ENCODE measurements around the gene SEZ6. TPM values are rescaled to one million over a fixed set of nuclear protein-coding genes. Genes with fewer than 3 reads are reported as not detected.

Gene SEZ6
- total and polyA plus RNA-seq, 8 donors: under 0.01 to 21.4 (median 0.37) TPM; not detected in 2

GRCh38 chr17:29018788-29019474, 13.1 kb upstream of the SEZ6 start:
- Histone ChIP-seq H3K4me3 (no peak overlapping the region), H3K27ac (no peak overlapping the region), H3K27me3 (peaks cover 0 to 75% (median 48%) of the 10 kb centered on the region in 3 donors), H3K9me3 (no peaks in the 10 kb centered on the region), H3K4me1 (peaks cover 7 to 12% (median 9%) of the 10 kb centered on the region in 4 donors), H3K36me3 (no peaks in the 10 kb centered on the region)
- 40 to 54% (median 46%) methylated on average over 5 to 6 of the region's 6 CpGs for WGBS, 5 donors
- intact Hi-C loops (cut with DNase I; ENCODE audit: low total_unique reads): no loop called here
- DNase-seq: no peak
- TF ChIP-seq EP300 (IDR thresholded peaks at IDR 0.05) (no peak), POLR2AphosphoS5 (IDR thresholded peaks at IDR 0.05) (no peak), POLR2A (IDR thresholded peaks at IDR 0.05) (no peak)
- TF ChIP-seq, protein P1, sequence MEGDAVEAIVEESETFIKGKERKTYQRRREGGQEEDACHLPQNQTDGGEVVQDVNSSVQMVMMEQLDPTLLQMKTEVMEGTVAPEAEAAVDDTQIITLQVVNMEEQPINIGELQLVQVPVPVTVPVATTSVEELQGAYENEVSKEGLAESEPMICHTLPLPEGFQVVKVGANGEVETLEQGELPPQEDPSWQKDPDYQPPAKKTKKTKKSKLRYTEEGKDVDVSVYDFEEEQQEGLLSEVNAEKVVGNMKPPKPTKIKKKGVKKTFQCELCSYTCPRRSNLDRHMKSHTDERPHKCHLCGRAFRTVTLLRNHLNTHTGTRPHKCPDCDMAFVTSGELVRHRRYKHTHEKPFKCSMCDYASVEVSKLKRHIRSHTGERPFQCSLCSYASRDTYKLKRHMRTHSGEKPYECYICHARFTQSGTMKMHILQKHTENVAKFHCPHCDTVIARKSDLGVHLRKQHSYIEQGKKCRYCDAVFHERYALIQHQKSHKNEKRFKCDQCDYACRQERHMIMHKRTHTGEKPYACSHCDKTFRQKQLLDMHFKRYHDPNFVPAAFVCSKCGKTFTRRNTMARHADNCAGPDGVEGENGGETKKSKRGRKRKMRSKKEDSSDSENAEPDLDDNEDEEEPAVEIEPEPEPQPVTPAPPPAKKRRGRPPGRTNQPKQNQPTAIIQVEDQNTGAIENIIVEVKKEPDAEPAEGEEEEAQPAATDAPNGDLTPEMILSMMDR (IDR thresholded peaks at IDR 0.05): no peak

GRCh38 chr17:29016345-29017210, 10.7 kb upstream of the SEZ6 start:
- TF ChIP-seq POLR2A (IDR thresholded peaks at IDR 0.05) (no peak), POLR2AphosphoS5 (IDR thresholded peaks at IDR 0.05) (no peak), EP300 (IDR thresholded peaks at IDR 0.05) (no peak)
- TF ChIP-seq, protein P1 (IDR thresholded peaks at IDR 0.05): no peak
- WGBS, 5 donors: 39 to 57% (median 48%) methylated on average over 10 to 13 of the region's 13 CpGs
- Histone ChIP-seq H3K9me3 (no peaks in the 10 kb centered on the region), H3K36me3 (no peaks in the 10 kb centered on the region), H3K4me1 (peaks cover 7 to 12% (median 9%) of the 10 kb centered on the region in 4 donors), H3K27me3 (peaks cover 0 to 69% (median 48%) of the 10 kb centered on the region in 3 donors), H3K4me3 (no peak overlapping the region), H3K27ac (no peak overlapping the region)
- no peak for DNase-seq
- intact Hi-C loops (cut with DNase I; ENCODE audit: low total_unique reads): no loop called here

DNA sequence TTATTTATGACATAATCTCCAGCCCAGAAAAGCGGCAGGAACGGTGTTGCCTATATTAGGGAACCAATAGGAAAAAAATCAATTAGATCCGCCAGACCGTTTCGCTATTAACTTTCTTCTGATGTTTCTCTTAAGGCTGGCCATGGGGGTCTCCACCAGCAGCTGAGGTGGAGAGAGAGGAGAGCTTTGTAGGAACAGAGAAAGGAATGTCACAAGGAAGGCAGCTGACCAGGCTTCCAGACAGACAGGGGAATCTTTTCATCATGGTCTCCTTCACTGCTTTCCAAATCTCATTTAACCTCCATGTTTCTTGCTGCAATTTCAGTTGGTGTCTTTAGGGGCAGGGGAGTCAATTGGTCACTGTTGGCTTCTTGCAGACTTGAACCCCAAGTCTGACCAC, 8.9 kb upstream of the SEZ6 start:
- DNase-seq: no peak
- no peak overlapping the region for H3K27ac ChIP-seq
- TF ChIP-seq POLR2AphosphoS5 (IDR thresholded peaks at IDR 0.05): no peak
- TF ChIP-seq, protein P1 (IDR thresholded peaks at IDR 0.05): no peak
- TF ChIP-seq POLR2A (IDR thresholded peaks at IDR 0.05): no peak
- TF ChIP-seq EP300 (IDR thresholded peaks at IDR 0.05): no peak
- no peaks in the 10 kb centered on the region for H3K36me3 ChIP-seq
- peaks cover under 1 to 5% (median 3%) of the 10 kb centered on the region in 4 donors for H3K4me1 ChIP-seq
- peaks cover 0 to 56% (median 32%) of the 10 kb centered on the region in 3 donors for H3K27me3 ChIP-seq
- 61 to 69% (median 65%) methylated on average over 5 of the region's 5 CpGs for WGBS, 5 donors
- no peaks in the 10 kb centered on the region for H3K9me3 ChIP-seq
- H3K4me3 ChIP-seq: no peak overlapping the region
- intact Hi-C loops (cut with DNase I; ENCODE audit: low total_unique reads): no loop called here

DNA sequence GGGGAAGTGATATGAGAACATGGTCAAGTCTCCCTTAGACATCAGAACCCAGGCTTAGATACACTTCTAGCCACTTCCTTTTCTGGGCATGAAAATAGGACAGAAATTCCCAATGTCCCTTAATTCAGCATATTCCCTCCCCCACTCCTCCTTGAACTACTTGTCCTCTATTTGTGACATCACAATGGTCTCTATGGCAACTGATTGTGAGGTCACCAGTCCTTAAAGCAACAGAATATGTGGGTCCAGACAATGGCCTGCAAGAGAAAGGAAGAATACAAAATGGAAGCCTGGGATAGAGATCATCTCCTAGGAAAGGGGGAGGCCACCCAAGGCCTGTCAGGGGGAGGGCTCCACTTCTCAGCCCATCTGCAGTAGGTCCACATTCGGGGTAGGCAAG, 6.7 kb upstream of the SEZ6 start:
- intact Hi-C loops (cut with DNase I; ENCODE audit: low total_unique reads): no loop called here
- TF ChIP-seq POLR2A (IDR thresholded peaks at IDR 0.05) (no peak), POLR2AphosphoS5 (IDR thresholded peaks at IDR 0.05) (no peak), EP300 (IDR thresholded peaks at IDR 0.05) (no peak)
- TF ChIP-seq, protein P1 (IDR thresholded peaks at IDR 0.05): no peak
- Histone ChIP-seq H3K27me3 (peaks cover 0 to 51% (median 24%) of the 10 kb centered on the region in 3 donors), H3K27ac (no peak overlapping the region), H3K4me1 (no peaks in the 10 kb centered on the region), H3K9me3 (no peaks in the 10 kb centered on the region), H3K36me3 (no peaks in the 10 kb centered on the region), H3K4me3 (no peak overlapping the region)
- 57 to 92% (median 76%) methylated on average over 1 of the region's 1 CpG for WGBS, 5 donors
- no peak for DNase-seq

Data from stomach (tissue), 9 donors.